ENCODE measurements around the gene NPNT.

The NPNT gene

DNA sequence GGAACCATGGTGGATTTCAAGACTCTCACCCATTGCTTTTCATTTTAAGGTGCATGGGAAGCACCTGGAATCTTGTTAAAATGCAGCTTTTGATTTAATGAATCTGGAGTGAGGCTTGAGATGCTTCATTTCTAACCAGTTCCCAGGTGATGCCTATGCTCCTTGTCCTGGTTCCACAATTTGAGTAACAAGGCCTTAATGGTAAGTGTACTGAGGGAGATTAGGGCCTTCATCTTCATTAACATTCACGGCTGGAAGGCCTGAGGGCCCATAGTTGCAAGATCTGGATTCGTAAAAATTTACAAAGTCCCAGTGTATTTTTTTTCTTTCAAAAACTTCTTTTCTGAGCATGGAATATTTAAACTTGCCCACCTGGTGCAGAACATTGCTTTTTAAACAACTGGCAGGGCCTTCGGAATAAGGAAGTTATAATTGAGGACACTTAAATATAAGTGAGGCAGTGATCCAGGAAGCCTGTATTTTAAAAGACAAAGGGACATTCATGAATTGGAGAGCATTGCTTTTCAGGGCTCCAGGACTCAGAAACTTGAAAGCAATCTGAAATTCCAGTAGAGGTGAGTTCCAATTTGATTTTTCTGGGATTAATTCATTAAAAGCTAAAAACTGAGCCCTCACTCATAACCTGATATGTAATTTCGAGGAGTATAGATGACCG is 77.8 kb downstream of the NPNT start:
- no peak for DNase-seq

DNA sequence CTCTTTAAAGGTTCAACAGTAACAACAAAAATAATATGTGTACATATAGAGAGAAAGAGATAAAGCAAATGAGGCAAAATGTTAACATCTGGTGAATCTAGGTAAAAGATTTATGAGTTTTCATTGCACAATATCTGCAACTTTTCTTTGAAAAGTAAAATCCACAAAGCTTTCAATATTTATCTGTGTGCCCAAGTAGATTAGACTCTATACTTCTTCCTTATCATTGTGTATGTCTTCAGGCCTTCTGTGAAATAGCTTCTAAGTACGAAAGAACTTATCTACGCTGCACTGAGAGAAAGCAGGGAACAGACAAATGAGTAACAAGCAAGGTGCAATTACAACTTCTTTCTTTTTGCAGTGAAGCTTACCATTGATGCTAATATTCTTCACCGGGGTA is 81.6 kb downstream of the NPNT start:
- DNase-seq, result no peak

DNA sequence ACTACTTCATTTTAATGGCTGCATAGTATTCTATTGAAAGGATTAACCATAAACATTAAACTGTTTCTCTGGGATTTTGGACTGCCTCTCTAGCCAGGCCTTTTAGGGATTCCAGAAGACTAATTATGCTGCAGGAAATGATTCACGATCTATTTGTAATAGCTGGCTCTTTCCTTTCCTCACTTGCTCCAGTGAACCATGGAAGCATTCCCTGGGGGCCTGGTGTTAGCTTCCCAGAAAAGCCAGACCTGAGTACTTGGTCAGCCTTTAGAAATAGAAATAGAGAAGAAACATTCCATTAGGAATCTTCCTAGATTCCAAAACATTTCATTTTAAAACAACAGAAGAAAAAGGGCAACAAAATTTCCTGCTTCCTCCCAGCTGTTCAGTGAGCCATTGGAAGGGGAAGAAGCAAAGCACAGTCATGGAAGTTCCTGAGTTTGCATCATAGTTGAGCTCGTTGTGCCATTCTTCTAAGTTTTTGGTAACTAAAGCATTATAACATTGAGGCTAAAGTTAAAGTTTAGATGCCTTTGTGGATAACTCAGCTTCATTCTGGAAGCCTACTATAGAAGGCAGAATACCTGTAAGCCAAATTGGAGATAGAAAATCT is 83.5 kb downstream of the NPNT start:
- no peak for DNase-seq

DNA sequence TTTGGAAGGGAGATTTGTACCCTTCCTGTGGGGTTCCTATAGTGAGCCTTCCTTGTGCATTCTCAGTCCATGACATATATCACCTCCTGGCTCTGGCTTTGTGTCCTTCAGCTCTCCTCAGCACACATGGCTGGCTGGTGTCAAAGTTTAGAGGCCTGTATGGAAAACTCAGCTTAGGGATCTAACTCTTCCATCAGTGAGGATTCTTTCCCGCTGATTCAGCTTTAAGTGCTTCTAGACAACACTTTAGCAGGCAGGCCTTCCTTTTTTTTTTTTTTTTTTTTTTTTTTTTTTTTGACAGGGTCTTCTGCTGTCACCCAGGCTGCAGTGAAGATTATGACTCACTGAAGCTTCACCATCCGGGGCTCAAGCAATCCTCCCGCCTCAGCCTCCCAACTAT is 84.2 kb downstream of the NPNT start:
- no peak for DNase-seq

DNA sequence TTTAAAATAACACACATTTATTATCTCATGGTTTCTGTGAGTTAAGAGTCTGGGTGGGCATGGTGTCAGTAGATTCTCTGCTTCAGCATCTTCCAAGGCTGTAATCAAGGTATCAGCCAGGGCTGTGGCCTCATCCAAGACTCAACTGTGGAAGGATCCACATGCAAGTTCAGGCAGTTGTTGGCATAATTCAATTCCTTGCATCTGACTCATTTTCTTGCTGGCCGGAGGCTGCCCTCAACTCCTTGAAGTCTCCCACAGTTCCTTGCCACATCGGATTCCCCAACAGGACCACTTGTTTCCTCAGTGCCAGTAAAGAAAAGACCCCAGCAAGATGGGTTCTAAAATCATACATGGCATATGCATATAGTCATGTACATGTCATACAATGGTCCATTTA is 93.4 kb downstream of the NPNT start:
- no peak for DNase-seq

DNA sequence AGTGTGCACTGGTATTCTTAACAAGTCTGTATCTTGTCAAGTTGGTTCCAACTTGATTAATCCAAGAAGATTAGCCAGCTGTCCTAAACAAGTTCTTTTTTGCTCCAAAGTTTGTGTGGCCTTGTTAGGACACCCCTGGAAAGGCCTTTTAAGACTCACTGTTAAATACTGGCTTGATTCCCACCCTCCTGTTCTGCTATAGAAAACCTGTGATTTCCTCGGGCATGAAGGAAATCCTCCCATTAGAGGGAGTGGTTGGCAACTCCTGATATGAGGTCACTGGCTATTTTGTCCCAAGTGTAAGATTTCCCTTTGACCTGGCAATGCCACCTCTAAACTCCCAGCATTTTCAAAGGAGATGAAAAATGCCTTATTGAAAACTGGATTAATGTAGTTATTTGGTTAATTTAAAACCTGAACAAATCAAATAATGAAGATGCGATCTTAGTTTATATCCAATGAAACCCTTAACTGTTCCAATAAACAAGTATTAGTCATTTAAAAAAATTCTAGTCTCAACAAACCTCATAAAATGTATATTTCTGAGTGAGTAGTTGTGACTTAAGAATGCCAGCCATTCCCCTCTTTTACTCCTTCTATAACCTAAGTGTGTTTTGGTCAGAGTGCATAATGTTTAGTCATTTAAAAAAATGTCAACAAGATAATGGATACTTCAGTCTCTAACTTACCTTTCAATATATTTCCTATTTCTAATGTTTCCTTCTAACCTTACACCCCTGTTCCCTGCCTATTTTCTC is 94.4 kb downstream of the NPNT start:
- DNase-seq, result no peak

DNA sequence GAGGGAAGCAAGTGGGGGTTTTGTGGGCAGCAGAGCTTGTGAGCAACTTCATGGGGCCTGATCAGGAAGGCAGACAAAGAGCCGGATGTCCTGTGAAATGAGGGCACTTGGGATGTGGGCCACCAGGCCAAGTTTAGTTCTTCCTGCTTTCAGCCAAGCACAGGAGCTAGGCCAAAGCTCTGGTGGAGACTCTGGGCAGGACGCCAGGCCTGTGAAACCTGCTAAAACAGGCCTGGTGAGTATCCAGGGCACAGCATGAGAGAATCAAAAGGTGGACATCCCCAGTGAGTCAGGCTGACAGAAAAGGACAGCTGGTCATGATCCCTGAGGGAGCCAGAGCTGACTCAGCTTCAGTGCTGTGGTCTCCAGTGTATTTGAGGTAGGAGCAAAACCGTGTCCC is 95.7 kb downstream of the NPNT start:
- no peak for DNase-seq

DNA sequence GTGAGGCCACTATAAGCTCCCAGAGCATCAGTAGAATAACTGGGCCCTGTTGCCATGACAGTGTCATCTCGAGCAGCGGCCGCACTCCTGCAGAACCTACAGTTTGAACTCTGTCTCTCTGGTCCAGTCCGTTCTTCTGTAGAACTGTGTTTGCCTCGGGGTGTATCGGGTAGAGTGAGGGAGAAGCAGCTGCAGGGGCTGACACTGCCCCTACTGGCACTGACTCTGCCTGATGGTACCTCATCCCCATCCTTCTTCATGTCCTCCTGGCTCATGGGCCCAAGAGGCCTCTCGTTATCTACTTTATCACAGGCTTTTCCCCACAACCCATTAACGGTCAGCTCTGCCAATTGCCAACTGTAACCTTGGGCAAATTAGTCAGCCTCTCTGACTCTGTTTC is 96.5 kb downstream of the NPNT start:
- no peak for DNase-seq

DNA sequence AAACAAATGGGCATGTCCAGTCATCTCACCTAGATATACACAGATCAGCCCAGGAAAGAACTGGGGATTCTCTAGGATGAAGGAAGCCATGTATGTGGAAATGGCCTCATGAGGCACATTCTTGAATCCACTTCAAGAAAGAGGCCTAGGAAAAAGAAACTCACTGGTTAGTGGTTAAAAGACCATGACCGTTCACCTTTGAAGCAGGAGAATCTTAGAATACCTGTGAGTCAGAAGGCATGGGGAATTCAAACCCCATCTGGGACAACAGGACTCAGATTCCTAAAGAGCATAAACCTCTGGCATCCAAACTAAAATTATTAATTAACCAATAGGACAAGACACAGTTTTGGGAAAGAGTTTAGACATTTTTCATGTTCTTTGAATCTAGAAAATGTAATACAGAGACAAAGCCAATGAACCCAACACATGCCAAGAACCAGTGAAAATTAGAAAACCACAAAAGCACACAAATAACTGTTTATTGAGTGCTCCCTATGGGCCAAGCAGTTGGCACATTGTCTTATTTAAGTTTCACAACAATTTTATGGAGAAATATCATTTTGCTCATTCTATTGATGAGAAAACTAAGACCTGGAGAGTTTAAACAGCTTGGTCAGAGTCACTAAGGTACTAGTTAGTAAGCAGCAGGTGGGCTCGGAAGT is 97.5 kb downstream of the NPNT start:
- no peak for DNase-seq

DNA sequence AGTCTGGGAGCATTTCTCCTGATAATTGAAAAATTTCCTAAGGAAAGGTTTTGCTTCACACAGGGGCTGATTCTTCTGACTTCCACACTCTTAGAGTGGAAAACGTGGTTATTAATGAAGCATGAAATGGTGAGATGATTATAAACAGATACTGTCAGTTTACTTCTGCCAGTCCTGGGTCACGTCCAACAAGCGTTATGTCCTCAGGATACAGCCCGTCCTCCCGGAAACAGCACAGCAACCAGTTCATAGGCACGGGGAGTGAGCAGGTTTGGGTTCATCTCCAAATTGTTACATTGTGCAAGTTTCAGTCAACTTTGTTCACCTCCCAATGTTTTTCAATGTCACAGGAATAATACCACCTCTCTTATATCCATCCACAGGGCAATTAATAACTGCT is 98.8 kb downstream of the NPNT start:
- no peak for DNase-seq

DNA sequence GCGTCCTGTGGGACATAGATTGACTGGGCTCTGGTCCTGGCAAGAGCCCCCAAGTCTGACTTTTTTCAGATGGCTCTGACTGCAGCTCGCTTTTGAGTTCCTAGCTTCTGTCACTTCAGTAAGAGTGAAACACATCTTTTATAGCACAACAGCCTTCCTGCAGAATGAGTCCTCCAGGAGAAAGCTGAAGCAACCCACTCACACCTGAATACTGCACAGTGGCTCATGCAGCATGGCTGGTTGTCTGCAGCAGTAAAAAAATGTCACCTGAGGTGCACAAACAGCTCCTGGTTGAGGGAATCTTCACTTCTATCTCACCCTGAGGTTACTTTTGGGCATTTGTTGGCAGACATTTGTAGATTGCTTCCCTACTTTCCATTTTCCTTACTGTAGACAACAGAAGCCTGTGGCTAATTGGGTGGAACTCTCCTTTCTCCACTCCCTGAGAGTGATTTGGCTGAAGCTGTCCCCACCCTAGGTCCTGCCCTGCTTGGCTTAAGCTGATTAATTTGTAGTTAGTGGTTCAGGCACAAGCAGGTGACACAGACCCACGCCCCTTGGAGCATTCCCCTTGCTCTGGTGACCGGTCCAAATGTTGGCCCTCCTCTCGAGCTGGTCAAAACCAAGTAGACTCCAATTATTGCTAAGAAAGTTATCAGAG is 99.7 kb downstream of the NPNT start:
- DNase-seq, result no peak

DNA sequence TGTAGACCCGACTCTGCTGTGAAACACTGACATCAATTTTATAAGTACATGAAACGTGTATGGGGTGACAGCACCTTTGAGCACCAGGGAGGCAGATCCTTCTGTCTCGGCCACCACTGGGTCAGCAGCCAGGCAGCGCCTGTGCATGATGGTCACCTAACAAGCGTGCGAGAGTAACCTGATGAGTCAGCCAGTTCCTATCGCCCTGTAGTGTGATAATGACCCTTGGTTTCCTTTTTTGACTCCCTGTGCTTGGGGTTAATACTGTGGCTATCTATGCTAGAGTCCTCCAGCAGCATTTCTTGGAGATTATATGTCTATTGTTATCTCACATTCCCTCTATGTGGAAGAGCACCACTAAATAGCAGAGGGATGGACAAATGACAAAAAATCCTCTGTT is 101.6 kb downstream of the NPNT start:
- DNase-seq, result no peak

DNA sequence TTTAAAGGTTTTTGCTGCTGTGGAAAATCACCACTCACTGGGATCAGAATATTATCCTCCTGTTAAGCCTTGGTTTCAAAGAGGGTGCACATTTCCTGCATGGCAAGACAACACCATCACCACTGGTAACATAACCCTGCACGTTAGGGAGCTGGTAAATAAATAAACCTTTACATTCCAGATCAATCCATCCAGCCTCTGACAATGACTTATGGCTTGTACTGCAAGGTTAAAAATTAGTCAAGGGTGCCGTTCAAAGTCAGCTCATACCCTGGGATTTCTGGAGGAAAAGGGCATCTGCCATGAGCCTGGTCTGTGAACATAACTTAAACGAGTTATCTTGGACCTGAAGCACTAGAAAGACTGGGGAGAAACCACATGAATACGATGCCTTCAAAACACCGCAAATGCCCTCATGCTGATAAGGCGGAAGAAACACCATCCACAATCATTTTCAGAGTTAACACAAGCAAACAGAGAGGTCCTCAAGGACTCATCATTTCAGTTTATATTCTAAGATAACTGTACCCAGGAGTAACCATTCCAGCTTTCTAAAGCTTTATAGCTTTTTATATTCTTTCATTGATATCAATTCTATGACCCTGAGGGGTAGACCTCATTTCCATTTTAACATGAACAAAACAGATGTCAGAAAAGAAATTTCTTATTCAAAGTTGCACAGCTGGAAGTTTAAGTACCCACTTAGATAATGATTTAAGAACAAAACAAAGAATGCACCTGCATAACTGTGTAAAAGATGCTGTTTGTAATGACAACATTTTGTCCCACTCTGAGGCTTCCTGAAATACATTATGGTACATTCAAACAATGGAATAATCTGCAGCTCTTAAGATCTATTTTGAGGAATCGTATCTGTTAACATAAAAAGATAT is 103.1 kb downstream of the NPNT start:
- DNase-seq, result no peak

DNA sequence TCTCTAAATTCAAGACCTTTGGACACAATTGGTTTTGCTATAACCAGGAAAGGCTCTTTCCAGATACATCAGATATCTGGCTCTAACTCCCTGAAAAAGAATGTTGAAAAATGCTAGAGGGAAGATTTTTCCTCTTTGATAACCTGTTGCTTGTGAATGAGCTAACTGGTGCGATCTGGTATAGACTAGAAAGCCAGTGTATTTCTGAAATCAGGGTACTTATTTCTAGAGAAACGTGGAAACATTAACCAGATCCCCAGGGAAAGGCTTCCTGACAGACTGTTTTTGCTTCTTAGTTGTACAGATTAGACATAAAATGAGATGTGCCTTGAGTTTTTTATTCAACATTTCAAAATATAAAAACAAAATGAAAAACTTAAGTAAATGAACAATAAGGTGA is 107.7 kb downstream of the NPNT start:
- DNase-seq, result no peak

DNA sequence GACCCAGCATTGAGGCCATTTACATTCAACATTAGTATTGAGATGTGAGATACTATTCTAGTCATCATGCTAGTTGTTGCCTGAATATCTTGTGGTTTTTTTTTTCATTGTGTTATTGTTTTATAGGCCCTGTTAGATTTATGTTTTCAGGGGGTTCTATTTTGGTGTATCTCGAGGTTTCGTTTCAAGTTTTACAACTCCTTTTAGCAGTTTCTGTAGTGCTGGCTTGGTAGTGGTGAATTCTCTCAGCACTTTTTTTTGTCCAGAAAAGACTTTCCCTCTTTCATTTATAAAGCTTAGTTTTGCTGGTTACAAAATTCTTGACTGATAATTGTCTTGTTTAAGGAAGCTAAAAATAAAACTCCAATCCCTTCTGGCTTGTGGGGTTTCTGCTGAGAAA is 115.5 kb downstream of the NPNT start:
- no peak for DNase-seq

DNA sequence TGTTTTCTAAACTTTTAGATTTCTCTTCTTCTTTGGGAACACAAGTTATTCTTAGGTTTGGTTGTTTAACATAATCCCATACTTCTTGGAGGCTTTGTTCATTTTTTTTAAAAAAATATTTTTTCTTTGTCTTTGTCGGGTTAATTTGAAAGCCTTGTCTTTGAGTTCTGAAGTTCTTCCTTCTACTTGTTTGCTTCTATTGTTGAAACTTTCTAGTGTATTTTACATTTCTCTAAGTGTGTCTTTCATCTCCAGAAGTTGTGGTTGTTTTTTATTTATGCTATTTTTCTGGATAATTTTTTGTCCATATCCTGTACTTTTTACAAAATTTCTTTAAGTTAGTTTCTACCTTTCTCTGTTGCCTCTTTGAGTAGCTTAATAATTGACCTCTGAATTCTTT is 116.1 kb downstream of the NPNT start:
- no peak for DNase-seq

DNA sequence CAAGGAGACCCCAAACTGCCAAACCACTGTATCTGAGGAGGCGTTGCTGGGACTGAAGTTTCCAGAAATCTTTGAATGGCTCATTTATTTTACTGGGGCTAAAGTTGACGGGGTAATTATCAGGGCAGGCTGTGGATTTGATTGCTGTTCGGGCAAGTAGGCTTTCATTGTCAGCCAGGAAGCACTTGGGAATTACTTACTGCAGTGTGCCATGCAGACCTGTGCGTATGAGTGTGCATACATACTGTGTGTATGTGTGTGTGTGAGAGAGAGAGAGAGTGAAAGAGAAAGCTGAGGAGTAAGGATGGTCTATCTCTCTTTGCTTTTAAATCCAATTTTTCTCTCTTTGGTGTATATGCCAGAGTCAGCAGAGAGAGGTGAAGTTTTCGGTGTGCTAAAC is 122.7 kb downstream of the NPNT start:
- no peak for DNase-seq

DNA sequence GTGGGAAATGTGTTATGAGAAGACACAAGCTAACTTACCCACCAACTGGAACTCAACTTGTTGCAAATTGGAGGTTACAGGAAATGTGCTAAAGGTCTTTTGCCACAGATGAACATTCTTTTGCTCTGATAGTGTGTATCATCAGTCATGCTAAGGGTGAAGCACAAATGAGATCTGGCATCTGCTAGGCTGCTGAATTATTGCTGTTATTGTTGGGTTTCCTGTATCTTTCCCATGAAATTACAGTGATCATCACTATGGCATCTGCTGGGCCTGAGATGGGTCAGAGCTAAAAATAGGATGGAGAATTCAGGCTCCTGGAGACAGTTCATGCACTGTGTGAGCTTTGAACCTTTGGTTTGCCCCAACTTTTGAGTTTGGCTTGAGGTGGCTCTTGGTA is 124.5 kb downstream of the NPNT start:
- DNase-seq, result no peak
